GM18519 (cell line): ENCODE data around the gene BNIP2.
A peak's percentile ranks its signal among the peaks of the same experiment; 100 is the strongest.
"Not testable (repeated sequence)": the region's sequence is repeated elsewhere in the genome, so short reads cannot be mapped to it uniquely, and the experiment has no call there.

Experiments used
- ATAC-seq: cut with Tn5 transposase; IDR thresholded peaks from one replicate; pipeline ENCODE4 v1.9.1; 2021; ENCODE audit warnings: mild to moderate bottlenecking, moderate library complexity; ENCODE audit not compliant: unreplicated experiment, low FRiP score

The BNIP2 gene

GRCh38 chr15:59688782-59689625, at the start of gene BNIP2:
BNIP2 (minus strand) TSS chr15:59689320; CDS start chr15:59682457, 6,863 bp downstream.
- peak; percentile 62 for ATAC-seq

- ATAC-seq = no peak
Observed at GRCh38 chr15:59738676-59739075, 49.6 kb upstream of the BNIP2 start.

- no peak for ATAC-seq
Observed at GRCh38 chr15:59736181-59736580, 47.1 kb upstream of the BNIP2 start.

GRCh38 chr15:59725151-59725486, 36.0 kb upstream of the BNIP2 start:
- no peak for ATAC-seq

- no peak for ATAC-seq
Observed at GRCh38 chr15:59723687-59724346, 34.7 kb upstream of the BNIP2 start.

- ATAC-seq = no peak
Observed at GRCh38 chr15:59722476-59722875, 33.4 kb upstream of the BNIP2 start.

GRCh38 chr15:59722037-59722436, 32.9 kb upstream of the BNIP2 start:
- no peak for ATAC-seq

- no peak for ATAC-seq
Observed at GRCh38 chr15:59721411-59721810, 32.3 kb upstream of the BNIP2 start.

GRCh38 chr15:59713177-59713576, 24.1 kb upstream of the BNIP2 start:
- ATAC-seq = no peak

- ATAC-seq = no peak
Observed at GRCh38 chr15:59711451-59712243, 22.5 kb upstream of the BNIP2 start.

- no peak for ATAC-seq
Observed at GRCh38 chr15:59707619-59708018, 18.5 kb upstream of the BNIP2 start.

GRCh38 chr15:59703979-59704796, 15.1 kb upstream of the BNIP2 start:
- no peak for ATAC-seq

- no peak for ATAC-seq
Observed at GRCh38 chr15:59702351-59702750, 13.2 kb upstream of the BNIP2 start.

GRCh38 chr15:59701880-59702279, 12.8 kb upstream of the BNIP2 start:
- no peak for ATAC-seq

GRCh38 chr15:59699810-59700431, 10.8 kb upstream of the BNIP2 start:
- no peak for ATAC-seq

- not testable (repeated sequence) for ATAC-seq
Observed at GRCh38 chr15:59698065-59698464, 8.9 kb upstream of the BNIP2 start.

- no peak for ATAC-seq
Observed at GRCh38 chr15:59696332-59696731, 7.2 kb upstream of the BNIP2 start.

- no peak for ATAC-seq
Observed at GRCh38 chr15:59694779-59695178, 5.7 kb upstream of the BNIP2 start.

- ATAC-seq = no peak
Observed at GRCh38 chr15:59691194-59691805, 2.2 kb upstream of the BNIP2 start.
